Liver (tissue), 9 donors: ENCODE results near the gene ARSK. TPM values are rescaled to one million over a fixed set of nuclear protein-coding genes. Genes with fewer than 3 reads are reported as not detected.
A peak's percentile ranks its signal among the peaks of the same experiment; 100 is the strongest.

Source experiments
- DNase-seq: peaks from one replicate; pipeline ENCODE4 v3.0.0-alpha.2; 2017; ENCODE audit warnings: low spot score
- H3K27ac ChIP-seq, 2 donors: one replicate each; pipeline ENCODE4 v1.7.0; 2013; ENCODE audit warnings: inconsistent platforms in 2 of 2, low read length in 2 of 2, control low read depth in 1 of 2, low read depth in 1 of 2, mild to moderate bottlenecking in 1 of 2
- H3K27me3 ChIP-seq, 4 donors: one replicate each; pipeline versions ENCODE4 v1.6.1 to v1.7.0; 2013; ENCODE audit warnings: low read length in 3 of 4, inconsistent platforms in 1 of 4, mild to moderate bottlenecking in 1 of 4, moderate library complexity in 1 of 4; ENCODE audit not compliant: control insufficient read depth in 4 of 4, insufficient read depth in 4 of 4
- H3K36me3 ChIP-seq, 4 donors: one replicate each; pipeline versions ENCODE4 v1.6.1 to v1.7.0; 2013; ENCODE audit warnings: low read length in 3 of 4, mild to moderate bottlenecking in 3 of 4, low read depth in 1 of 4, moderate library complexity in 1 of 4; ENCODE audit not compliant: control insufficient read depth in 4 of 4, insufficient read depth in 3 of 4
- H3K4me1 ChIP-seq, 4 donors: one replicate each; pipeline versions ENCODE4 v1.6.1 to v1.7.0; 2013; ENCODE audit warnings: low read length in 3 of 4, mild to moderate bottlenecking in 3 of 4, moderate library complexity in 1 of 4; ENCODE audit not compliant: control insufficient read depth in 4 of 4, insufficient read depth in 4 of 4
- H3K4me3 ChIP-seq, 3 donors: one replicate each; pipeline versions ENCODE4 v1.6.1 to v1.7.0; 2013; ENCODE audit warnings: low read length in 3 of 3, control low read depth in 1 of 3, low read depth in 1 of 3, mild to moderate bottlenecking in 1 of 3
- H3K9ac ChIP-seq, 2 donors: one replicate each; pipeline ENCODE4 v1.7.0; 2013; ENCODE audit warnings: low read length in 2 of 2, mild to moderate bottlenecking in 2 of 2, moderate library complexity in 2 of 2, control low read depth in 1 of 2, low read depth in 1 of 2
- H3K9me3 ChIP-seq, 4 donors: one replicate each; pipeline versions ENCODE4 v1.6.1 to v1.7.0; 2013; ENCODE audit warnings: low read length in 3 of 4; ENCODE audit not compliant: control insufficient read depth in 4 of 4
- ATF3 ChIP-seq: IDR thresholded peaks from 2 replicates; pipeline ENCODE4 v1.6.1; 2016; ENCODE audit warnings: antibody characterized with exemption
- CTCF ChIP-seq: fragments of 150-350 bp; IDR thresholded peaks from 2 replicates; pipeline ENCODE4 v1.5.1; 2017; ENCODE audit warnings: improper control_type of control experiment, low read depth, low read length; ENCODE audit not compliant: missing input control
- EGR1 ChIP-seq, 2 donors: IDR thresholded peaks; 2 replicates each; pipeline ENCODE4 v1.6.1; 2016 to 2018; ENCODE audit warnings: antibody characterized with exemption in 2 of 2, low read depth in 2 of 2
- FOXA1 ChIP-seq: IDR thresholded peaks from 2 replicates; pipeline ENCODE4 v1.6.1; 2016; ENCODE audit warnings: antibody characterized with exemption
- FOXA2 ChIP-seq: IDR thresholded peaks from 2 replicates; pipeline ENCODE4 v1.6.1; 2016; ENCODE audit warnings: antibody characterized with exemption
- GABPA ChIP-seq, 2 donors: IDR thresholded peaks in 1 of 2; conservative IDR thresholded peaks in 1 of 2; 2 replicates each; pipeline ENCODE4 v1.6.1; 2016; ENCODE audit warnings: antibody characterized with exemption in 2 of 2, mild to moderate bottlenecking in 1 of 2, moderate library complexity in 1 of 2
- HNF4A ChIP-seq, 2 donors: conservative IDR thresholded peaks; 2 replicates each; pipeline ENCODE4 v1.6.1; 2016; ENCODE audit warnings: antibody characterized with exemption in 2 of 2, mild to moderate bottlenecking in 2 of 2
- JUND ChIP-seq, 2 donors: IDR thresholded peaks; 2 replicates each; pipeline ENCODE4 v1.6.1; 2016; ENCODE audit warnings: antibody characterized with exemption in 2 of 2
- MAX ChIP-seq: IDR thresholded peaks from 2 replicates; pipeline ENCODE4 v1.6.1; 2016; ENCODE audit warnings: antibody characterized with exemption
- NR2F2 ChIP-seq: IDR thresholded peaks from 2 replicates; pipeline ENCODE4 v1.6.1; 2016; ENCODE audit warnings: antibody characterized with exemption
- RAD21 ChIP-seq, 2 donors: IDR thresholded peaks; 2 replicates each; pipeline ENCODE4 v1.6.1; 2016; ENCODE audit warnings: antibody characterized with exemption in 2 of 2, mild to moderate bottlenecking in 2 of 2
- REST ChIP-seq: IDR thresholded peaks from 2 replicates; pipeline ENCODE4 v1.6.1; 2016; ENCODE audit warnings: antibody characterized with exemption, mild to moderate bottlenecking
- RXRA ChIP-seq, 2 donors: IDR thresholded peaks; 2 replicates each; pipeline ENCODE4 v1.6.1; 2017 to 2018; ENCODE audit warnings: antibody characterized with exemption in 2 of 2, mild to moderate bottlenecking in 1 of 2
- SP1 ChIP-seq: IDR thresholded peaks from 2 replicates; pipeline ENCODE4 v1.6.1; 2018; ENCODE audit warnings: antibody characterized with exemption, mild to moderate bottlenecking
- TAF1 ChIP-seq: conservative IDR thresholded peaks from 2 replicates; pipeline ENCODE4 v1.6.1; 2016; ENCODE audit warnings: antibody characterized with exemption, mild to moderate bottlenecking
- YY1 ChIP-seq: IDR thresholded peaks from 2 replicates; pipeline ENCODE4 v1.6.1; 2016; ENCODE audit warnings: antibody characterized with exemption, mild to moderate bottlenecking
- ZBTB33 ChIP-seq: IDR thresholded peaks from 2 replicates; pipeline ENCODE4 v1.6.1; 2016; ENCODE audit warnings: antibody characterized with exemption
- WGBS: extraction: QIAGEN DNeasy Blood & Tissue Kit; methylation state at CpG from one replicate; pipeline ENCODE4 v1.1.7; 2013; 5-methylcytosine and 5-hydroxymethylcytosine counted together
- polyA plus RNA-seq, 2 donors: library from polyadenylated mRNA; stranded (reverse) in 1 of 2; unstranded in 1 of 2; fragments of 200-250 nt in 1 of 2; fragments of >200 nt in 1 of 2; fragmentation: Nextera tagmentation in 1 of 2; extraction: Ambion mirVana in 1 of 2; gene quantifications; one replicate each; pipeline versions ENCODE4 v1.2.1 to v1.2.3, GENCODE V29; 2013 to 2015
- total RNA-seq, 2 donors: library from RNA; depleted of rRNA; stranded (reverse); fragments of >200 nt; gene quantifications; one replicate each; pipeline ENCODE4 v1.2.3, GENCODE V29; 2014
- donor health status: healthy.
- donor health status: healthy.
- donor health status: healthy.
- donor health status: healthy.
- donor health status: healthy.

Gene ARSK
- total and polyA plus RNA-seq, 4 donors: 2.4 to 6.8 (median 3.3) TPM

- under 1% methylated on average over 60 of the region's 60 CpGs for WGBS
- TF ChIP-seq EGR1 (IDR thresholded peaks at IDR 0.05; ENCODE audit: low read depth in 2 of 2) (peak; percentile 46 to 81), TAF1 (peak; percentile 63), REST (peak; percentile 81), FOXA2 (peak; percentile 56), RXRA (IDR thresholded peaks at IDR 0.05) (peak; percentile 41 to 67), JUND (IDR thresholded peaks at IDR 0.05) (peak; percentile 48 to 64), RAD21 (IDR thresholded peaks at IDR 0.05) (peak in 1 of 2 donors; percentile 44), SP1 (peak; percentile 97), ATF3 (no peak), MAX (peak; percentile 34), NR2F2 (no peak), HNF4A (conservative IDR thresholded peaks at IDR 0.05) (peak in 1 of 2 donors; percentile 53), CTCF (no peak), ZBTB33 (peak; percentile 60), YY1 (peak; percentile 81), FOXA1 (no peak), GABPA (IDR thresholded peaks at IDR 0.05 in 1 of 2, conservative IDR thresholded peaks at IDR 0.05 in 1 of 2) (peak; percentile 57 to 86)
- Histone ChIP-seq H3K9me3 (no peaks in the 10 kb centered on the region), H3K27me3 (no peaks in the 10 kb centered on the region), H3K27ac (peak within 1 kb of the TSS; percentile 91 to 99), H3K9ac (peak within 1 kb of the TSS; percentile 84 to 88), H3K36me3 (no peaks in the 10 kb centered on the region), H3K4me1 (peaks cover 9 to 40% (median 26%) of the 10 kb centered on the region in 4 donors), H3K4me3 (peak within 1 kb of the TSS; percentile 16 to 70 (median 42))
- DNase-seq: peak; percentile 98
Observed at GRCh38 chr5:95646569-95647431, 91.9 kb downstream of the ARSK start, which contains the start of gene RFESD. RFESD (plus strand) TSS chr5:95646777; CDS start chr5:95652272, 5,495 bp downstream.
